Bronchial epithelial cell (primary cell): ENCODE measurements around the gene MET. TPM values are rescaled to one million over a fixed set of nuclear protein-coding genes. Genes with fewer than 3 reads are reported as not detected.

Source experiments
- DNase-seq: peaks from one replicate; pipeline ENCODE4 v3.0.0-alpha.2; 2010; ENCODE audit warnings: low read depth
- FAIRE-seq: peaks from 2 replicates; lab custom pipeline; 2011; peaks lifted over from hg19 to GRCh38; lab: Jason Lieb, UNC
- H3K27me3 ChIP-seq: 2 replicates; pipeline ENCODE4 v1.5.1; 2011; ENCODE audit warnings: low read length; ENCODE audit not compliant: control insufficient read depth, insufficient read depth
- H3K36me3 ChIP-seq: 2 replicates; pipeline ENCODE4 v1.5.1; 2011; ENCODE audit warnings: low read length; ENCODE audit not compliant: control insufficient read depth, insufficient read depth
- H3K4me3 ChIP-seq: 2 replicates; pipeline ENCODE4 v1.5.1; 2011; ENCODE audit warnings: mild to moderate bottlenecking, low read depth, low read length, control low read depth
- CTCF ChIP-seq: IDR thresholded peaks from 2 replicates; pipeline ENCODE4 v1.5.1; 2011; ENCODE audit warnings: mild to moderate bottlenecking, moderate library complexity, low read length, control low read depth, inconsistent platforms; ENCODE audit not compliant: insufficient read depth, severe bottlenecking
- total RNA-seq: library from RNA; depleted of rRNA; stranded (reverse); fragments of >200 nt; gene quantifications from 2 replicates; pipeline ENCODE4 v1.2.1, GENCODE V29; 2014

Gene MET
- 135 and 156 TPM in 2 replicates for total RNA-seq

- TF ChIP-seq CTCF = peak; percentile 81
- peak; percentile 86 for DNase-seq
- no peaks in the 10 kb centered on the region for H3K27me3 ChIP-seq
- H3K4me3 ChIP-seq = peak within 1 kb of the TSS; percentile 83
- FAIRE-seq = no peak
- H3K36me3 ChIP-seq = no peaks in the 10 kb centered on the region
Observed at GRCh38 chr7:116671681-116672595, at the start of gene MET. Gene MET, plus strand, starts transcription at chr7:116672196. Its CDS starts 26,889 bp downstream, at chr7:116699085.

- DNase-seq (no peak), FAIRE-seq (no peak)
- no peak overlapping the region for H3K4me3 ChIP-seq
Observed at GRCh38 chr7:116626886-116627285, 45.1 kb upstream of the MET start.

GRCh38 chr7:116629051-116629463 lies 42.9 kb upstream of the MET start:
- no peak for FAIRE-seq
- Histone ChIP-seq H3K4me3 (no peak overlapping the region), H3K36me3 (no peaks in the 10 kb centered on the region), H3K27me3 (no peaks in the 10 kb centered on the region)
- peak; percentile 83 for DNase-seq
- no peak for TF ChIP-seq CTCF

More at GRCh38 chr7:116626886-116627285, 45.1 kb upstream of the MET start:
- H3K27me3 ChIP-seq = no peaks in the 10 kb centered on the region
- TF ChIP-seq CTCF = no peak
- H3K36me3 ChIP-seq = no peaks in the 10 kb centered on the region

GRCh38 chr7:116630357-116630756 lies 41.6 kb upstream of the MET start:
- no peaks in the 10 kb centered on the region for H3K27me3 ChIP-seq
- FAIRE-seq = no peak
- TF ChIP-seq CTCF = no peak
- no peak for DNase-seq
- H3K36me3 ChIP-seq = no peaks in the 10 kb centered on the region
- H3K4me3 ChIP-seq = no peak overlapping the region

GRCh38 chr7:116630932-116631671 lies 40.9 kb upstream of the MET start:
- DNase-seq (peak; percentile 98), FAIRE-seq (peak; percentile 99)
- H3K4me3 ChIP-seq = no peak overlapping the region
- no peaks in the 10 kb centered on the region for H3K27me3 ChIP-seq
- H3K36me3 ChIP-seq = no peaks in the 10 kb centered on the region
- no peak for TF ChIP-seq CTCF
